ENCODE measurements around the gene ROPN1.
A peak's percentile ranks its signal among the peaks of the same experiment; 100 is the strongest.
"Not testable (repeated sequence)": the region's sequence is repeated elsewhere in the genome, so short reads cannot be mapped to it uniquely, and the experiment has no call there.

ROPN1 gene

GRCh38 chr3:123991730-123992588 is at the start of gene ROPN1:
Gene ROPN1, minus strand, starts transcription at chr3:123992124. Its CDS starts 11,643 bp downstream, at chr3:123980481.
- DNase-seq (ENCODE audit: low read depth) = not testable (repeated sequence)

GRCh38 chr3:124041553-124041952 is 49.6 kb upstream of the ROPN1 start:
- no peak for DNase-seq (ENCODE audit: low read depth)

GRCh38 chr3:124037326-124037725 is 45.4 kb upstream of the ROPN1 start:
- no peak for DNase-seq (ENCODE audit: low read depth)

GRCh38 chr3:124036214-124036613 is 44.3 kb upstream of the ROPN1 start:
- not testable (repeated sequence) for DNase-seq (ENCODE audit: low read depth)

GRCh38 chr3:124035463-124036121 is 43.7 kb upstream of the ROPN1 start:
- no peak for DNase-seq (ENCODE audit: low read depth)

GRCh38 chr3:124034844-124035152 is 42.9 kb upstream of the ROPN1 start:
- no peak for DNase-seq (ENCODE audit: low read depth)

GRCh38 chr3:124034016-124034843 is 42.3 kb upstream of the ROPN1 start:
- no peak for DNase-seq (ENCODE audit: low read depth)

GRCh38 chr3:124033360-124034015 is 41.6 kb upstream of the ROPN1 start, which contains the start of gene KALRN:
Gene KALRN, plus strand, starts transcription at chr3:124033369.
- no peak for DNase-seq (ENCODE audit: low read depth)

- DNase-seq (ENCODE audit: low read depth) = peak; percentile 11
Observed at GRCh38 chr3:124032881-124033359, 41.0 kb upstream of the ROPN1 start.

GRCh38 chr3:124032311-124032880 is 40.5 kb upstream of the ROPN1 start:
- DNase-seq (ENCODE audit: low read depth) = no peak

GRCh38 chr3:124026516-124026915 is 34.6 kb upstream of the ROPN1 start:
- no peak for DNase-seq (ENCODE audit: low read depth)

- DNase-seq (ENCODE audit: low read depth) = not testable (repeated sequence)
Observed at GRCh38 chr3:124023531-124023930, 31.6 kb upstream of the ROPN1 start.

GRCh38 chr3:124019291-124019690 is 27.4 kb upstream of the ROPN1 start:
- DNase-seq (ENCODE audit: low read depth) = no peak

GRCh38 chr3:124017502-124017901 is 25.6 kb upstream of the ROPN1 start:
- DNase-seq (ENCODE audit: low read depth) = not testable (repeated sequence)

GRCh38 chr3:124016483-124016882 is 24.6 kb upstream of the ROPN1 start:
- DNase-seq (ENCODE audit: low read depth) = not testable (repeated sequence)

GRCh38 chr3:124014366-124014942 is 22.5 kb upstream of the ROPN1 start:
- DNase-seq (ENCODE audit: low read depth) = no peak

GRCh38 chr3:124008321-124008720 is 16.4 kb upstream of the ROPN1 start:
- not testable (repeated sequence) for DNase-seq (ENCODE audit: low read depth)

- no peak for DNase-seq (ENCODE audit: low read depth)
Observed at GRCh38 chr3:124007186-124007585, 15.3 kb upstream of the ROPN1 start.

GRCh38 chr3:124002405-124003079 is 10.6 kb upstream of the ROPN1 start:
- not testable (repeated sequence) for DNase-seq (ENCODE audit: low read depth)

- DNase-seq (ENCODE audit: low read depth) = not testable (repeated sequence)
Observed at GRCh38 chr3:124001366-124001765, 9.4 kb upstream of the ROPN1 start.

All from CMK (cell line).